HG02884 (cell line): ENCODE data around the gene ELP2.
"Not testable (repeated sequence)": the region's sequence is repeated elsewhere in the genome, so short reads cannot be mapped to it uniquely, and the experiment has no call there.

Source experiments
- ATAC-seq: cut with Tn5 transposase; IDR thresholded peaks from one replicate; pipeline ENCODE4 v1.9.1; 2021; ENCODE audit warnings: mild to moderate bottlenecking, moderate library complexity; ENCODE audit not compliant: unreplicated experiment

ELP2 gene

GRCh38 chr18:36155851-36156757 is 26.4 kb downstream of the ELP2 start:
- ATAC-seq: no peak

GRCh38 chr18:36157441-36157840 is 27.7 kb downstream of the ELP2 start:
- ATAC-seq: no peak

DNA sequence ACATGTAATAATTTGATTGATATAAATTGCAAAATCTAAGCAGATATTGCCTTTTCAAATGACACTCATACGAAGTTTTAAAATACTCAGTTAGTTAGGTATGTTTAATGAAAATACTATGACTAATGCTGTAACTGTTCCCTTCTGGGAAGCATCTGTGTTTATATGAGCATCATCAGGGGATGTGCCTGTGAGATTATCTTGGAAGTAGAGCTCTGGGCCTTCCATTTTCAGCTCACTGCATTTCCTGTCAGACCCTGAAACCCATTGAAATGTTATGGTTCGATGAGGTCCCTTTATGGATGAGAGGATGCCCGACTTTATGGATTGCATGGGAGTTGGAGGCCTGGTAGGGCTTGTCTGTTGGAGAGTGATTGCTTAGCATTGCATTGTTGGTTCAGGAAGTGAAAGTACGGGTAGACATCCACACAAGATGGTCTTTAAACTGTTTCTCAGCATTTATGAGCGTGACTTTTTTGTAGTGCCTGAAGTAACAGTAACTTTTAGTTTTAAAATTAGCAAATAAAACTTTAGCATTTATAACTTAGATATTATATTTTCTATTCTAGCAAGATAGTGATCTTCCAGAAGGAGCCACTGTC is 28.7 kb downstream of the ELP2 start:
- peak; percentile 50 for ATAC-seq

DNA sequence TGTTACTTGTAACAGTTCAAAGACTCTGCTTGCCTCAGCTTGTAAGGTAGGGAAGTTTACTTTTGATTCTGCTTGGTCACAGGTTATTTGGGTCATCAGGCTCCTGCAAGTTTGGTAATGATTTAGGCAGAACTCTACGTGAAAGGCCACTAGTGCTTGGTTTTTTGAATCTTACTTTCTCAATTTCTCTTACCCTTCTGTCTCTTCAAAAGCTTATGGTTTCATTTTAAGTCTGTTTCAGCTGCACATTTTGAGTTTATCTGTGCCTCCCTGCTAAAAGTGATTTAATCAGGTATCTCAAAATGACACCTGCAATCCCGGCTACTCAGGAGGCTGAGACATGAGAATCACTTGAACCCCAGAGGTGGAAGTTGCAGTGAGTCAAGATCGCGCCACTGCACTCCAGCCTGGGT is 31.3 kb downstream of the ELP2 start:
- no peak for ATAC-seq

DNA sequence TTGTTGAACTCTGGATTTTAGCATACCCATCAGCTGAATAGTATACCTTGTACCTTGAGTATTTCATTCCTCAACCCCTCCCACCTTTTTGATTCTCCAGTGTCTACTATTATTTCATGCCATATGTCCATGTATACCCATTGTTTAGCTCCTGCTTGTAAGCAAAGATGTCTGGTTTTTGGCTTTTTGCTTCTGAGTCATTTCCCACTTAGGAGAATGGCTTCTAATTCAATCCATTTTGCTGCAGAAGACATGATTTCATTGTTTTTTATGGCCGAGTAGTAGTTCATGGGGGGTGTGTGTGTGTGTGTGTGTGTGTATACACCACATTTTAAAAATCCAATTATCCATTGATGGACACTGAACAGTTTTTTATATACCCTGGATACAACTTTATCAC is 33.3 kb downstream of the ELP2 start:
- no peak for ATAC-seq

DNA sequence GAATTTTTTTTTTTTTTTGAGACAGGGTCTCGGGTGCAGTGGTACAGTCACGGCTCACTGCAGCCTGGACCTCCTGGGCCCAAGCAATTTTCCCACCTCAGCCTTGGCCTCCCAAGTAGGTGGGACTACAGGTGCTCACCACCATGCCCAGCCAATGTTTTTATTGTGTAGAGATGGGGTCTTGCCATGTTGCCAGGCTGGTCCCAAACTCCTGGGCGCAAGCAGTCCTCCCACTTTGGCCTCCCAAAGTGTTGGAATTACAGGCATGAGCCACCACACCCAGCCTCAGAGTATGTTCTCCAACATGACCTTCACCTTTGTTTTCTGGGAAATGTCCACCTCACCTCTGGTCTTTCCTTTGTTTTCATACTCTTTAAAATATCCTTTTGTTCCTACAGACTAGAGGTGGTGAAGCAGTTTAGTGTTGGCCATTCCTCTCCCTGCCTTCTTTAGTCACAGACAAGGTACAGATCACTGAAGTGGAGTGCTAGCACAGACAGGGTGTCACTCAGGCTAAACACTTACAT is 38.1 kb downstream of the ELP2 start:
- ATAC-seq: no peak

- ATAC-seq: not testable (repeated sequence)
Measured at GRCh38 chr18:36168296-36168695, 38.6 kb downstream of the ELP2 start.

- no peak for ATAC-seq
Measured at GRCh38 chr18:36169938-36170337, 40.2 kb downstream of the ELP2 start.

- no peak for ATAC-seq
Measured at GRCh38 chr18:36175481-36175880, 45.8 kb downstream of the ELP2 start.

GRCh38 chr18:36176177-36176584 is 46.5 kb downstream of the ELP2 start:
- no peak for ATAC-seq

DNA sequence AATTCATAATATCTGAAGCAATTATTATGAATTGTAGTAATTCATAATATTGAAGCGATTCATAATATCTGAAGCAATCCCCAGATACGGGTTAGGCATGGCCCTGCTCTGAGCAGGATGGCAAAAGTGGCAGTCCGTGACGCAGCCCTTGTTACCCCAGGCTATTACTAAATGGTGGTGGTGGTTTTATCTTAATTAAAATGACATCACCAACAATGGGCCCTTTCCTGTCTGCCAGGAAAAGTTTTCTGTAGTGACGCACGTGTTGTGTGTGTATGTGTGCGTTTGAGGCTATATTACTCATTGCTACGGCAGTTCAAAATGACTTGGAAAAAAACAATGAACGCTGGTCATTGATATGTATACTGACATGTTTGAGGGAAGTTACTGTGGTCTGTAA is 47.0 kb downstream of the ELP2 start:
- ATAC-seq: no peak

- no peak for ATAC-seq
Measured at GRCh38 chr18:36177913-36178312, 48.2 kb downstream of the ELP2 start.

DNA sequence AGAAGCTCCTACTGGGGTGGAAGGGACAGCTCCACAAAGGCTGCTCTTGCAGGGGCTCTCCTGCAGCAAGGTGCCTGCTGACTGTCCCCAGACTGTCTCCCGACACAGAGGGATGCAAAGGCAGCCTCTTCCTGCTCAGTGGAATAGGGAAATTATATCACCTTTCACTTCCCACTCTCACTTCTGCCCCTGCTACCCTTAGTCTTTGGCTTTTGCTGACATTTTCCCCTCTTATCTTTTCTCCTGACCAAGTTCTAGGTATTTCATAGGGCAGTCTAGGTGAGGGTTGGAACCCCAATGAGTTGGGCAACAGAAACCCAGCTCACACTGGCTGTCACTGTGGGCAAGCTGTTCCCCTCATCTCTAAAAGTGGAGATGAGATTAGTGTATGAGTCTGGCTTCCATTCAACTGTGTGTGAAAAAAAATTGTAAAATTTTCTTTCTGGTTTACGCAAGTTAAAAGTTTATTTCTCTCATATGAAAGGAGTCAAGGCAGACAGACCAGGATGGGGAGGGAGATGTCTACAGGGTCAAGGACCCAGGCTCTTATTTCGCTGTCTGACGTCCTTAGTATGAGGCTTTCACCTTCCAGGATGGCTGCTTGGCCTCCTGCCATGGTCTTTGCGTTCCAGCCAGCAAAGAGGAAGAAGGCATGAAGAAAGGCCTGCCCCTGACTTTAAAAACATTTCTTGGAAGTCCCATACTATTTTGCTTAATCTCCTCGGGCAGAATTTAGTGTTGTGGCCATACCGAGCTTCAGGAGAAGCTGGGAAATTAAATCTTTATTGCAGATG is 50.1 kb downstream of the ELP2 start:
- ATAC-seq: no peak

- ATAC-seq: no peak
Measured at GRCh38 chr18:36181441-36181840, 51.7 kb downstream of the ELP2 start.

DNA sequence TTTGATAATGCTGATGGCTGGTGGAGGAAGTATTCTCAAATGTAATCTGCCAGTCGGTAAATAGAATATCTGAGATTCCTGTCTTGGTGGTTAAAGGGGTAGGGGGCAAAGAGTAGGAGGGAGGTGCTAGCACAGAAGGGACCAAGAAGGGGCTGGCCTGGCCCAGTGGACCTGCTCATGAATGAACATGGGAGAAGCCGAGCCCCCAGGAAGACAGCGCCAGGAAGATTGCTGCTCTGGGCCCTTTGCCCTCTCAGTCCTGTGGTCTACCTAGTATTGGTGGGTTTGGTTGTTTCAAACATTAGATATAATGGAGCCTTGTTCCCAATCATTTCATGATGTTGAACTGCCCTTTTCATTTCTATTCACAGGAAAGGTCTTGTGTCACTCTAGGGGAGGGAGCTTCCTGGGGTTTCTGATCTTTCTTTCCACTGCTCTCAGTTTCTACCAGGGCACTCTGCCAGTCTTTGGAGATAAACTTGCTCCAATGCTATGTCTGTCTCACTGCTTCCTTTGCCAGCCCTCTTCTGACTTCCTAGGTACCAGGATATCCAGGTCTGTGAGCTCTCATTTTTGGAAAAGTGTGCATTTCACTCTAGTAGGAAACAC is 52.3 kb downstream of the ELP2 start:
- no peak for ATAC-seq

- ATAC-seq: no peak
Measured at GRCh38 chr18:36183033-36183432, 53.3 kb downstream of the ELP2 start.

- no peak for ATAC-seq
Measured at GRCh38 chr18:36183987-36184386, 54.3 kb downstream of the ELP2 start.

- ATAC-seq: no peak
Measured at GRCh38 chr18:36185157-36185556, 55.5 kb downstream of the ELP2 start.

DNA sequence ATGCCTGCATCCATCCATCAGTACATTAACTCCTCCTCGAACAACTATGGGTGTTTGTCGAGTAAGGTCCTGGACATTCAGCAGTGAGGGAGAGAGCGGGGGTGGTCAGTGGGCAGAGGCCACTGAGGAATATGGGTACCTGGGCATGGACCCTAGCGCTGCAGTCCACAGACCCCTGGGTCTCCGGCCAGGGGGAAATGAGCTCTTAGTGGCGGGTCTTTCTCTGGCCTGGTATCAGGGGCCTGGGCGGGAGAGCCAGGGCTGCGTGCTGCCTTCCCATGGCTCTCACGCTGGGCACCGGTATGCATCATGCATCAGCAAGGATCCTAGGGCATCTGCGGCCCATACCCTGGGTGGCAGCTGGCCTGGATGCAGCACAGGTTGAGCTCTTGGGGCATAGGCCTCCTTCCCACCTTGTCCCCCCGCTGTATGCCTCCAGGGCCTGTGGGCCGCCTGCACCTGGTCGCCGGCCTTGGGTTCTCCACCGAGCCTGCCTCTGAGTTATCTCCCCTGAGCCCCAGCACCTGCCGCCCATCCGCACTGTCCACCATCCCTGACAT is 56.3 kb downstream of the ELP2 start:
- no peak for ATAC-seq

DNA sequence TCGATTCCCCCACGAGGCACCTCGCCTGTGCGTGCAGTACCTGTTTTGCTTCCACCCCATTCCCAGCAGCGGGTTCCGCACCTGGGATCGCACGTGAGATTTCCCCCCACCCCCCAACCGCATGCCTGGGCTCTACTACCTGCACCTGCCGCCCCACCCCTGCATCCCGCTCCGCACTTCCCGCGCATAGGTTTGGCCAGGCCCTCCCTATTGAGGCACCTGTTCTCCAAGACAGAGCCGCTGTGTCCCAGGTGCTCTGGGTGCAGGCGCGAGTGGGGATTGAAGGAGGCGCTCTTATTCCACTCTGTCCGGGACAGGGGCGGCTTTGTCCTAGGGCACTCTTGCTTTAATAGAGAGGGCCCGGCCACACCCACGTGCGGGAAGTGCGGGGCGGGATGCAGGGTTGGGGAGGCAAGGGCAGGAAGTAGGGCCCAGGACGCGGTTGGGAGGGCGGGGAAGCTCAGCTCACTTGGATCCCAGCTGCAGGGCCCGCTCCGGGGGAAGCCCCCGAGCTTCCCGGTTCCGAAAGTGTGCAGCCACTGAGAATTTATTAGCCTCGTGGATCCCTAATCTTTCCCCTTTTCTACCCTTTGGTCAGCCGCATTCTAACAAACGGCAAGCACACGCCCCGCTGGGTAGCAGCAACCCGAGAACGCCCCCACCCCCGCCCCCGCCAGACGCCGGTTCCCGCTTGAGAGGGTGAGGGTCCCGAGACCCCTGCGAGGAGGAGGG is 56.9 kb downstream of the ELP2 start:
- peak; percentile 7 for ATAC-seq
